GM21737 (cell line): ENCODE results near the gene ANKRD18B.
"Not testable (repeated sequence)": the region's sequence is repeated elsewhere in the genome, so short reads cannot be mapped to it uniquely, and the experiment has no call there.

Experiments
- ATAC-seq: cut with Tn5 transposase; IDR thresholded peaks from one replicate; pipeline ENCODE4 v1.9.1; 2021; ENCODE audit warnings: mild to moderate bottlenecking, moderate library complexity; ENCODE audit not compliant: unreplicated experiment

ANKRD18B gene

GRCh38 chr9:33604249-33604648 is 80.2 kb downstream of the ANKRD18B start:
- not testable (repeated sequence) for ATAC-seq

GRCh38 chr9:33604936-33605335 is 80.9 kb downstream of the ANKRD18B start:
- not testable (repeated sequence) for ATAC-seq

- no peak for ATAC-seq
Measured at GRCh38 chr9:33611358-33611757, 87.3 kb downstream of the ANKRD18B start.

- ATAC-seq = not testable (repeated sequence)
Measured at GRCh38 chr9:33612410-33612809, 88.4 kb downstream of the ANKRD18B start.

- no peak for ATAC-seq
Measured at GRCh38 chr9:33614001-33614687, 90.1 kb downstream of the ANKRD18B start.

GRCh38 chr9:33618370-33618769 is 94.3 kb downstream of the ANKRD18B start:
- not testable (repeated sequence) for ATAC-seq

- ATAC-seq = no peak
Measured at GRCh38 chr9:33619666-33620404, 95.8 kb downstream of the ANKRD18B start.

GRCh38 chr9:33620738-33621439 is 96.8 kb downstream of the ANKRD18B start:
- no peak for ATAC-seq
